Neural cell (in vitro differentiated cells): Measurements from ENCODE around the gene ADCY2. TPM values are rescaled to one million over a fixed set of nuclear protein-coding genes. Genes with fewer than 3 reads are reported as not detected.

Source experiments
- H2AFZ ChIP-seq: fragments of 200-600, 300-800 bp; sonication (generic), shearing (Covaris generic); 2 replicates; pipeline ENCODE4 v1.6.0; 2014; ENCODE audit warnings: low read depth, mild to moderate bottlenecking, antibody characterized with exemption, low read length, moderate library complexity
- H3F3A ChIP-seq: fragments of 200-600 bp; shearing (Covaris generic); 2 replicates; pipeline ENCODE4 v1.6.1; 2016; ENCODE audit warnings: mild to moderate bottlenecking, moderate library complexity, mixed read lengths, antibody characterized with exemption, low read length; ENCODE audit not compliant: insufficient read depth, poor library complexity, severe bottlenecking
- H3K27ac ChIP-seq: fragments of 200-600, 300-800 bp; sonication (generic), shearing (Covaris generic); 2 replicates; pipeline ENCODE4 v1.5.1; 2014; ENCODE audit warnings: mild to moderate bottlenecking, low read length, moderate library complexity
- H3K27me3 ChIP-seq: fragments of 300-800, 200-600 bp; sonication (generic), shearing (Covaris generic); 2 replicates; pipeline ENCODE4 v1.6.0; 2014; ENCODE audit warnings: mild to moderate bottlenecking, low read depth, low read length, moderate library complexity; ENCODE audit not compliant: insufficient read depth
- H3K36me3 ChIP-seq: fragments of 300-800, 200-600 bp; sonication (generic), shearing (Covaris generic); 2 replicates; pipeline ENCODE4 v1.5.1; 2014; ENCODE audit warnings: mild to moderate bottlenecking, antibody characterized with exemption, low read length, moderate library complexity; ENCODE audit not compliant: insufficient read depth
- H3K4me2 ChIP-seq: fragments of 300-800, 200-600 bp; sonication (generic), shearing (Covaris generic); 2 replicates; pipeline ENCODE4 v1.6.0; 2014; ENCODE audit warnings: mild to moderate bottlenecking, low read length
- H3K4me3 ChIP-seq: fragments of 300-800, 200-600 bp; sonication (generic), shearing (Covaris generic); 2 replicates; pipeline ENCODE4 v1.5.1; 2014; ENCODE audit warnings: mild to moderate bottlenecking, low read length, moderate library complexity
- H3K79me2 ChIP-seq: fragments of 200-600 bp; shearing (Covaris generic); replicated peaks from 2 replicates; pipeline ENCODE4 v1.6.0; 2014; ENCODE audit warnings: mild to moderate bottlenecking, low read length, moderate library complexity; ENCODE audit not compliant: insufficient read depth
- H3K9ac ChIP-seq: fragments of 300-800, 200-600 bp; sonication (generic), shearing (Covaris generic); 2 replicates; pipeline ENCODE4 v1.6.1; 2016; ENCODE audit warnings: mild to moderate bottlenecking, low read length, mixed read lengths
- H3K9me2 ChIP-seq: fragments of 200-600 bp; shearing (Covaris generic); 2 replicates; pipeline ENCODE4 v1.6.1; 2016; ENCODE audit warnings: mild to moderate bottlenecking, low read length, mixed read lengths; ENCODE audit not compliant: insufficient read depth
- H3K9me3 ChIP-seq: fragments of 200-600, 300-800 bp; sonication (generic), shearing (Covaris generic); 2 replicates; pipeline ENCODE4 v1.6.1; 2016; ENCODE audit warnings: mild to moderate bottlenecking, mixed run types, low read length, moderate library complexity, mixed read lengths
- H4K20me1 ChIP-seq: fragments of 200-600 bp; shearing (Covaris generic); 2 replicates; pipeline ENCODE4 v1.6.1; 2016; ENCODE audit warnings: mild to moderate bottlenecking, mixed run types; ENCODE audit not compliant: insufficient read depth
- EP300 ChIP-seq: fragments of 450-650 bp; conservative IDR thresholded peaks from 2 replicates; pipeline ENCODE4 v1.6.1; 2014; ENCODE audit warnings: antibody characterized with exemption, mild to moderate bottlenecking, moderate library complexity; ENCODE audit not compliant: poor library complexity, severe bottlenecking
- EZH2 ChIP-seq: fragments of 200-600, 300-800 bp; shearing (Covaris generic), sonication (generic); IDR thresholded peaks from 2 replicates; pipeline ENCODE4 v1.6.1; 2014; ENCODE audit warnings: antibody characterized with exemption, low read length, borderline replicate concordance, mild to moderate bottlenecking; ENCODE audit not compliant: insufficient read depth, poor library complexity, severe bottlenecking
- MXI1 ChIP-seq: fragments of 450-650 bp; conservative IDR thresholded peaks from 2 replicates; pipeline ENCODE4 v1.6.1; 2014; ENCODE audit warnings: antibody characterized with exemption, mild to moderate bottlenecking; ENCODE audit not compliant: poor library complexity, severe bottlenecking
- POLR2AphosphoS5 ChIP-seq: IDR thresholded peaks from 2 replicates; pipeline ENCODE4 v1.6.1; 2012
- RAD21 ChIP-seq: fragments of 450-650 bp; conservative IDR thresholded peaks from 2 replicates; pipeline ENCODE4 v1.6.1; 2014; ENCODE audit warnings: antibody characterized with exemption, mild to moderate bottlenecking, moderate library complexity
- SMC3 ChIP-seq: fragments of 450-650 bp; conservative IDR thresholded peaks from 2 replicates; pipeline ENCODE4 v1.6.1; 2014; ENCODE audit warnings: antibody characterized with exemption, mild to moderate bottlenecking, moderate library complexity; ENCODE audit not compliant: poor library complexity
- TAF1 ChIP-seq: IDR thresholded peaks from 2 replicates; pipeline ENCODE4 v1.6.1; 2012; ENCODE audit warnings: low read depth
- polyA plus RNA-seq: library from polyadenylated mRNA; depleted of rRNA; stranded (reverse); fragments of >200 nt; gene quantifications from 2 replicates; pipeline ENCODE4 v1.2.3, GENCODE V29; 2014
- TF ChIP-seq, protein P1 (sequence below): IDR thresholded peaks from 2 replicates; pipeline ENCODE4 v1.6.1; 2012; ENCODE audit warnings: borderline replicate concordance
- TF ChIP-seq, protein P2 (sequence below): fragments of 450-650 bp; IDR thresholded peaks from 2 replicates; pipeline ENCODE4 v1.5.1; 2014; ENCODE audit warnings: antibody characterized with exemption, mild to moderate bottlenecking, moderate library complexity; ENCODE audit not compliant: poor library complexity, severe bottlenecking

ADCY2 gene
- polyA plus RNA-seq, 1 donor from 2014 or later: 1.9 TPM

DNA sequence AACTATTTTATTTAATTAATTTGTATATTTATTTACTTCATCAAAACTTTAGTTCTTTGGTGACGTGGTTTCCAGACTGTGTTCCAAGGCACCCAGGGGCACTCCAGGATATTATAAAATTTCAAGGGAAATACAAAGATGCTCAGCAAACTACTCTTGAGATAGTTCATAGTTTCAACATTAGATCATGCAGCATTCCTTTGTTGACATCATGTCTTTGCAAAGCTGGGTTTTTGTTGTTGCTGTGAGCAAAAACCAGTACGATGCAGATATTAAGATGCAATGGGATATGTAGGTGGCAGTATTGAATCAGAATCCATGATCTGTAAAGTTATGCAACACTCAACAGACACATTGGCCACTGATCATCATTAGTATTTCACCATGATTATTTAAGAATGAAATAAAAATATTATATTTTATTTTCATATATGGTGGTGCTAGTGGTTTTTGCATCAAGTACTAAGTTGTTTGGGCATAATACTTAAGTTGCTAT is 219.7 kb downstream of the ADCY2 start:
- Histone ChIP-seq H4K20me1 (no peaks in the 10 kb centered on the region), H3K36me3 (no peaks in the 10 kb centered on the region), H3K4me3 (no peak overlapping the region), H3K79me2 (no peaks in the 10 kb centered on the region), H2AFZ (no peak overlapping the region), H3K9me2 (no peaks in the 10 kb centered on the region), H3K4me2 (no peak overlapping the region), H3K27ac (no peak overlapping the region), H3F3A (no peaks in the 10 kb centered on the region), H3K9ac (no peak overlapping the region), H3K27me3 (no peaks in the 10 kb centered on the region), H3K9me3 (no peaks in the 10 kb centered on the region)
- TF ChIP-seq MXI1 (no peak), RAD21 (no peak), EZH2 (no peak), SMC3 (no peak), TAF1 (no peak), EP300 (no peak), POLR2AphosphoS5 (no peak)
- TF ChIP-seq, protein P1, sequence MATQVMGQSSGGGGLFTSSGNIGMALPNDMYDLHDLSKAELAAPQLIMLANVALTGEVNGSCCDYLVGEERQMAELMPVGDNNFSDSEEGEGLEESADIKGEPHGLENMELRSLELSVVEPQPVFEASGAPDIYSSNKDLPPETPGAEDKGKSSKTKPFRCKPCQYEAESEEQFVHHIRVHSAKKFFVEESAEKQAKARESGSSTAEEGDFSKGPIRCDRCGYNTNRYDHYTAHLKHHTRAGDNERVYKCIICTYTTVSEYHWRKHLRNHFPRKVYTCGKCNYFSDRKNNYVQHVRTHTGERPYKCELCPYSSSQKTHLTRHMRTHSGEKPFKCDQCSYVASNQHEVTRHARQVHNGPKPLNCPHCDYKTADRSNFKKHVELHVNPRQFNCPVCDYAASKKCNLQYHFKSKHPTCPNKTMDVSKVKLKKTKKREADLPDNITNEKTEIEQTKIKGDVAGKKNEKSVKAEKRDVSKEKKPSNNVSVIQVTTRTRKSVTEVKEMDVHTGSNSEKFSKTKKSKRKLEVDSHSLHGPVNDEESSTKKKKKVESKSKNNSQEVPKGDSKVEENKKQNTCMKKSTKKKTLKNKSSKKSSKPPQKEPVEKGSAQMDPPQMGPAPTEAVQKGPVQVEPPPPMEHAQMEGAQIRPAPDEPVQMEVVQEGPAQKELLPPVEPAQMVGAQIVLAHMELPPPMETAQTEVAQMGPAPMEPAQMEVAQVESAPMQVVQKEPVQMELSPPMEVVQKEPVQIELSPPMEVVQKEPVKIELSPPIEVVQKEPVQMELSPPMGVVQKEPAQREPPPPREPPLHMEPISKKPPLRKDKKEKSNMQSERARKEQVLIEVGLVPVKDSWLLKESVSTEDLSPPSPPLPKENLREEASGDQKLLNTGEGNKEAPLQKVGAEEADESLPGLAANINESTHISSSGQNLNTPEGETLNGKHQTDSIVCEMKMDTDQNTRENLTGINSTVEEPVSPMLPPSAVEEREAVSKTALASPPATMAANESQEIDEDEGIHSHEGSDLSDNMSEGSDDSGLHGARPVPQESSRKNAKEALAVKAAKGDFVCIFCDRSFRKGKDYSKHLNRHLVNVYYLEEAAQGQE: no peak
- TF ChIP-seq, protein P2, sequence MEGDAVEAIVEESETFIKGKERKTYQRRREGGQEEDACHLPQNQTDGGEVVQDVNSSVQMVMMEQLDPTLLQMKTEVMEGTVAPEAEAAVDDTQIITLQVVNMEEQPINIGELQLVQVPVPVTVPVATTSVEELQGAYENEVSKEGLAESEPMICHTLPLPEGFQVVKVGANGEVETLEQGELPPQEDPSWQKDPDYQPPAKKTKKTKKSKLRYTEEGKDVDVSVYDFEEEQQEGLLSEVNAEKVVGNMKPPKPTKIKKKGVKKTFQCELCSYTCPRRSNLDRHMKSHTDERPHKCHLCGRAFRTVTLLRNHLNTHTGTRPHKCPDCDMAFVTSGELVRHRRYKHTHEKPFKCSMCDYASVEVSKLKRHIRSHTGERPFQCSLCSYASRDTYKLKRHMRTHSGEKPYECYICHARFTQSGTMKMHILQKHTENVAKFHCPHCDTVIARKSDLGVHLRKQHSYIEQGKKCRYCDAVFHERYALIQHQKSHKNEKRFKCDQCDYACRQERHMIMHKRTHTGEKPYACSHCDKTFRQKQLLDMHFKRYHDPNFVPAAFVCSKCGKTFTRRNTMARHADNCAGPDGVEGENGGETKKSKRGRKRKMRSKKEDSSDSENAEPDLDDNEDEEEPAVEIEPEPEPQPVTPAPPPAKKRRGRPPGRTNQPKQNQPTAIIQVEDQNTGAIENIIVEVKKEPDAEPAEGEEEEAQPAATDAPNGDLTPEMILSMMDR: no peak

DNA sequence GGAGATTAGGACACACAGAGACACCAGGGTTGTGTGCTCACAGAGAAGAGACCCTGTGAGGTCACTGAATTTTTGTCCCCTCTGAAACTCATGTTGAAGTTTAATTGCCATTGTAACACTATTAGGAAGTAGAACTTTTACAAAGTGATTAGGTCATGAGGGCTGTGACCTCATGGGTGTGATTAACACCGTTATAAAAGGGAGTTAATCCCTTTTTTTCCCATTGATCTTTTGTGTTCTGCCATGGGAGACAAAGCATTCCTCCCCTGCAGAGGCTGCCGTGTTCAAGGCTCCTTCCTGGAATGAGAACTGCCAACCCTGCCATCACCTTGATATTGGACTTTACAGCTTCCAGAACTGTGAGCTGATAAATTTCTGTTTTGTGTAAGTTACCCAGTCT is 221.0 kb downstream of the ADCY2 start:
- no peak overlapping the region for H3K27ac ChIP-seq
- no peak overlapping the region for H2AFZ ChIP-seq
- TF ChIP-seq EZH2: no peak
- TF ChIP-seq EP300: no peak
- no peak for TF ChIP-seq TAF1
- TF ChIP-seq, protein P1: no peak
- TF ChIP-seq POLR2AphosphoS5: no peak
- TF ChIP-seq, protein P2: no peak
- TF ChIP-seq SMC3: no peak
- TF ChIP-seq MXI1: no peak
- no peak for TF ChIP-seq RAD21
- H3K4me2 ChIP-seq: no peak overlapping the region
- no peaks in the 10 kb centered on the region for H3K9me2 ChIP-seq
- no peak overlapping the region for H3K9ac ChIP-seq
- no peaks in the 10 kb centered on the region for H3K36me3 ChIP-seq
- H3K27me3 ChIP-seq: no peaks in the 10 kb centered on the region
- no peaks in the 10 kb centered on the region for H3F3A ChIP-seq
- H3K4me3 ChIP-seq: no peak overlapping the region
- H3K79me2 ChIP-seq: no peaks in the 10 kb centered on the region
- H3K9me3 ChIP-seq: no peaks in the 10 kb centered on the region
- no peaks in the 10 kb centered on the region for H4K20me1 ChIP-seq
